WTC11 (cell line): ENCODE results near the gene SPATA9. TPM values are rescaled to one million over a fixed set of nuclear protein-coding genes. Genes with fewer than 3 reads are reported as not detected.

ENCODE experiments used
- ATAC-seq: fragments of 200-7000 bp; cut with Tn5 transposase; 2 replicates; pipeline ENCODE4 v1.10.0; 2021; ENCODE audit warnings: mild to moderate bottlenecking, moderate library complexity
- CTCF ChIA-PET: fragments of 300-600 bp; sonication (Branson Sonifier 250); formaldehyde crosslinking; loops from one replicate; lab custom pipeline; 2021; ENCODE audit warnings: antibody characterized with exemption; lab: Charles Lee
- POLR2A ChIA-PET: fragments of 350-600 bp; sonication (Branson Sonifier 250); formaldehyde crosslinking; loops from one replicate; lab custom pipeline; 2021; ENCODE audit warnings: antibody characterized with exemption; lab: Charles Lee
- DNase-seq: peaks from one replicate; pipeline ENCODE4 v3.0.0; 2021; ENCODE audit warnings: low spot score
- H3K27ac Mint-ChIP-seq: 2 replicates; pipeline ENCODE4 v1.8.0; 2021; ENCODE audit warnings: mixed read lengths
- H3K27me3 Mint-ChIP-seq: 2 replicates; pipeline ENCODE4 v1.8.0; 2021; ENCODE audit warnings: low read depth, mild to moderate bottlenecking, moderate library complexity, mixed read lengths
- H3K36me3 Mint-ChIP-seq: 2 replicates; pipeline ENCODE4 v1.8.0; 2021; ENCODE audit warnings: mixed read lengths
- H3K4me1 Mint-ChIP-seq: 2 replicates; pipeline ENCODE4 v1.8.0; 2022; ENCODE audit warnings: mixed read lengths
- H3K4me3 Mint-ChIP-seq: 2 replicates; pipeline ENCODE4 v1.8.0; 2021; ENCODE audit warnings: mild to moderate bottlenecking, moderate library complexity, mixed read lengths
- H3K9me3 Mint-ChIP-seq: 2 replicates; pipeline ENCODE4 v1.8.0; 2021; ENCODE audit warnings: mixed read lengths
- CREM ChIP-seq: sonication (generic); formaldehyde crosslinking; IDR thresholded peaks from 2 replicates; pipeline ENCODE4 v1.8.1; 2022; ENCODE audit warnings: mild to moderate bottlenecking, missing genetic modification reagents, moderate library complexity
- ETV6 ChIP-seq: sonication (generic); formaldehyde crosslinking; IDR thresholded peaks from 2 replicates; pipeline ENCODE4 v1.8.1; 2022; ENCODE audit warnings: mild to moderate bottlenecking, missing genetic modification reagents
- FOXK1 ChIP-seq: sonication (generic); formaldehyde crosslinking; IDR thresholded peaks from 2 replicates; pipeline ENCODE4 v1.8.0; 2022; ENCODE audit warnings: mild to moderate bottlenecking, moderate library complexity, missing genetic modification reagents
- SMAD3 ChIP-seq: sonication (generic); formaldehyde crosslinking; IDR thresholded peaks from 2 replicates; pipeline ENCODE4 v1.8.0; 2022; ENCODE audit warnings: missing genetic modification reagents, mild to moderate bottlenecking, borderline replicate concordance
- TCF7 ChIP-seq: sonication (generic); formaldehyde crosslinking; IDR thresholded peaks from 2 replicates; pipeline ENCODE4 v1.8.0; 2022; ENCODE audit warnings: mild to moderate bottlenecking, low read depth, missing genetic modification reagents, moderate library complexity
- ZMAT4 ChIP-seq: fragments of 250-450 bp; sonication (Bioruptor Pico); IDR thresholded peaks from 2 replicates; pipeline ENCODE4 v1.9.0; 2021; ENCODE audit warnings: mild to moderate bottlenecking
- ZNF121 ChIP-seq: sonication (generic); formaldehyde crosslinking; IDR thresholded peaks from 2 replicates; pipeline ENCODE4 v1.8.0; 2023; ENCODE audit warnings: missing genetic modification reagents
- ZNF263 ChIP-seq: sonication (generic); formaldehyde crosslinking; IDR thresholded peaks from 2 replicates; pipeline ENCODE4 v1.8.1; 2022; ENCODE audit warnings: low read depth, mild to moderate bottlenecking, moderate library complexity, missing genetic modification reagents
- ZNF317 ChIP-seq: sonication (generic); formaldehyde crosslinking; IDR thresholded peaks from 2 replicates; pipeline ENCODE4 v1.8.1; 2023; ENCODE audit warnings: low read depth, mild to moderate bottlenecking, moderate library complexity, missing genetic modification reagents, borderline replicate concordance
- ZNF396 ChIP-seq: fragments of 250-450 bp; sonication (Bioruptor Pico); IDR thresholded peaks from 2 replicates; pipeline ENCODE4 v1.8.0; 2021; ENCODE audit warnings: mild to moderate bottlenecking, moderate library complexity, borderline replicate concordance
- ZNF423 ChIP-seq: fragments of 250-450 bp; sonication (Bioruptor Pico); IDR thresholded peaks from 2 replicates; pipeline ENCODE4 v2.1.2; 2022; ENCODE audit warnings: mild to moderate bottlenecking, moderate library complexity
- ZNF671 ChIP-seq: fragments of 250-450 bp; sonication (Bioruptor Pico); IDR thresholded peaks from 2 replicates; pipeline ENCODE4 v1.8.0; 2021; ENCODE audit warnings: mild to moderate bottlenecking
- total RNA-seq: library from RNA; stranded (reverse); gene quantifications from 3 replicates; pipeline ENCODE4 v1.2.3, GENCODE V29; 2021
- TF ChIP-seq, protein P1 (sequence below): sonication (generic); formaldehyde crosslinking; IDR thresholded peaks from 2 replicates; pipeline ENCODE4 v1.8.1; 2023; ENCODE audit warnings: mild to moderate bottlenecking, missing genetic modification reagents
- TF ChIP-seq, protein P2 (sequence below): fragments of 250-450 bp; sonication (Bioruptor Pico); conservative IDR thresholded peaks from 2 replicates; pipeline ENCODE4 v1.9.0; 2021; ENCODE audit warnings: mild to moderate bottlenecking
- TF ChIP-seq, protein P3 (sequence below): fragments of 250-450 bp; sonication (Bioruptor Pico); IDR thresholded peaks from 2 replicates; pipeline ENCODE4 v2.1.2; 2022; ENCODE audit warnings: mild to moderate bottlenecking, moderate library complexity
- TF ChIP-seq, protein P4 (sequence below): sonication (generic); formaldehyde crosslinking; IDR thresholded peaks from 2 replicates; pipeline ENCODE4 v1.8.1; 2023; ENCODE audit warnings: mild to moderate bottlenecking, missing genetic modification reagents, moderate library complexity

The SPATA9 gene
- total RNA-seq, 1 experiment from 2014 or later = not detected

- TF ChIP-seq, protein P1, sequence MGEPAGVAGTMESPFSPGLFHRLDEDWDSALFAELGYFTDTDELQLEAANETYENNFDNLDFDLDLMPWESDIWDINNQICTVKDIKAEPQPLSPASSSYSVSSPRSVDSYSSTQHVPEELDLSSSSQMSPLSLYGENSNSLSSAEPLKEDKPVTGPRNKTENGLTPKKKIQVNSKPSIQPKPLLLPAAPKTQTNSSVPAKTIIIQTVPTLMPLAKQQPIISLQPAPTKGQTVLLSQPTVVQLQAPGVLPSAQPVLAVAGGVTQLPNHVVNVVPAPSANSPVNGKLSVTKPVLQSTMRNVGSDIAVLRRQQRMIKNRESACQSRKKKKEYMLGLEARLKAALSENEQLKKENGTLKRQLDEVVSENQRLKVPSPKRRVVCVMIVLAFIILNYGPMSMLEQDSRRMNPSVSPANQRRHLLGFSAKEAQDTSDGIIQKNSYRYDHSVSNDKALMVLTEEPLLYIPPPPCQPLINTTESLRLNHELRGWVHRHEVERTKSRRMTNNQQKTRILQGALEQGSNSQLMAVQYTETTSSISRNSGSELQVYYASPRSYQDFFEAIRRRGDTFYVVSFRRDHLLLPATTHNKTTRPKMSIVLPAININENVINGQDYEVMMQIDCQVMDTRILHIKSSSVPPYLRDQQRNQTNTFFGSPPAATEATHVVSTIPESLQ = no peak
- TF ChIP-seq FOXK1 (CRISPR knock-in tag) (no peak), ZNF317 (CRISPR knock-in tag) (no peak)
These were observed 41.0 kb upstream of the SPATA9 start (continued) for GRCh38 chr5:95723632-95724369.

GRCh38 chr5:95721582-95722295, 38.9 kb upstream of the SPATA9 start:
- Mint-ChIP-seq H3K36me3 (no peaks in the 10 kb centered on the region), H3K4me3 (no peak overlapping the region), H3K27me3 (no peaks in the 10 kb centered on the region), H3K4me1 (peaks cover 20% of the 10 kb centered on the region), H3K27ac (no peak overlapping the region), H3K9me3 (no peaks in the 10 kb centered on the region)
- no peak for TF ChIP-seq ZNF671
- TF ChIP-seq, protein P2, sequence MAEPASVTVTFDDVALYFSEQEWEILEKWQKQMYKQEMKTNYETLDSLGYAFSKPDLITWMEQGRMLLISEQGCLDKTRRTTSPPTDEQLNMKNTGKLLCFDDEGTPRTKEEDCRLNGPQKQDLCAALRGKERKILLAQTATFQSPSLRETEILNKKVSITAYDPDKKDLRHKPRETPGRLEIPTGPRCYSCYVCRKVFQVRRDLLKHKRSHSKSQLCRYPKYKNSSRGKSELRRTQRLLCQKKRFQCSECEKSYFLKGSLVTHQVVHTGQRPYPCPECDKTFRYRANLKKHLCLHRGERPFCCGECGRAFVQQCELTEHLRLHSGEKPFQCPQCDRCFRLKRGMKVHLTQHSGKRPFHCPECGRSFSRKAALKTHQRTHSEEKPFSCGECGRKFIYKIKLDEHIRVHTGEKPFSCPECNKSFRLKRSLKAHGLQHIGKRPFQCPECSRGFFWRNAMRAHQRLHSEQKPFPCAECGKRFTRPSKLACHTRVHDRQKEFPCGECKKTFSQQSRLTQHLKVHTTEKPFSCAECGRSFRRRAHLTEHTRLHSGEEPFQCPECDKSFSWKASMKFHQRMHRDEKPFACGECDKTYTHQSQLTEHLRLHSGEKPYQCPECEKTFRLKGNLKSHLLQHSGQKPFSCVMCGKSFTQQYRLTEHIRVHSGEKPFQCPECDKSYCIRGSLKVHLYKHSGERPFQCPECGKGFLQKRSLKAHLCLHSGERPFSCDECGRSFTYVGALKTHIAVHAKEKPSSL = no peak
- TF ChIP-seq ZNF121 (CRISPR knock-in tag) = no peak
- no peak for TF ChIP-seq CREM (CRISPR knock-in tag)
- TF ChIP-seq ETV6 (CRISPR knock-in tag) = no peak
- TF ChIP-seq ZNF263 (CRISPR knock-in tag) = no peak
- TF ChIP-seq TCF7 = no peak
- ChIA-PET CTCF (no interaction called here), POLR2A (no interaction called here)
- DNase-seq (no peak), ATAC-seq (no peak)

DNA sequence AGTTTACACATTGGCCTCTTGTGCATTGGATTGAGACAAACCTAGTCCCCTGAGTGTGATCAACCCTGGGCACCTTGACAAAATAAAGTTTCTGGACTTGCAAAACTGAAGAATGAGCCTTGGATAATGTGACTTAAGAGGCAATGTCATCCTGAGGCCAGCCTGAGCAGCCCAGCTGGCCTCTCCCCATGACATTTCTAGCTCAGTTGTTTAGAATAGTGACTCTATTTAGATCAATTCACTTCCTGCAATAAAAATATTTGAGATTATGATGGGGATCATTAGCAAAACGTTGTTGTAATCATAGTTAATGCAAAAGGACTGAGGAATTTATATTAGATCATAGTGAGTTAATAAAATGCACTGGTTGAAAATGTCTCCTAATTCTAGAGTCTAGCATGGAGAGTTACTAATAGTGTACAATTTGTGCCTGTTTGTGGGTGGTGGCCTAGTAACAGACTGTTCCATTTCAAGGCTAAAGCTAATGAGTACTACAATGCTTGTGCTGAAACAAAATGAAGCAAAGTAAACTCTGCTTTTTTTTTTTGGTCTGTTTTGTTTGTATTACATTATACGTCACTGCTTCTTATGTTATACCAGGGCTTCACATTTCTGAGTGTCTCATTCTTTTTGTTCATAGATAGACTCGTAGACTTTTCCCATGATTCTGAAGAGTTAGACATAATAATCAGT, 37.4 kb upstream of the SPATA9 start:
- POLR2A ChIA-PET = no interaction called here
- Mint-ChIP-seq H3K27ac (no peak overlapping the region), H3K36me3 (no peaks in the 10 kb centered on the region), H3K4me3 (no peak overlapping the region), H3K9me3 (no peaks in the 10 kb centered on the region), H3K4me1 (peaks cover 12% of the 10 kb centered on the region), H3K27me3 (no peaks in the 10 kb centered on the region)
- ATAC-seq (no peak), DNase-seq (no peak)
- TF ChIP-seq, protein P3, sequence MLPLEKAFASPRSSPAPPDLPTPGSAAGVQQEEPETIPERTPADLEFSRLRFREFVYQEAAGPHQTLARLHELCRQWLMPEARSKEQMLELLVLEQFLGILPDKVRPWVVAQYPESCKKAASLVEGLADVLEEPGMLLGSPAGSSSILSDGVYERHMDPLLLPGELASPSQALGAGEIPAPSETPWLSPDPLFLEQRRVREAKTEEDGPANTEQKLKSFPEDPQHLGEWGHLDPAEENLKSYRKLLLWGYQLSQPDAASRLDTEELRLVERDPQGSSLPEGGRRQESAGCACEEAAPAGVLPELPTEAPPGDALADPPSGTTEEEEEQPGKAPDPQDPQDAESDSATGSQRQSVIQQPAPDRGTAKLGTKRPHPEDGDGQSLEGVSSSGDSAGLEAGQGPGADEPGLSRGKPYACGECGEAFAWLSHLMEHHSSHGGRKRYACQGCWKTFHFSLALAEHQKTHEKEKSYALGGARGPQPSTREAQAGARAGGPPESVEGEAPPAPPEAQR = no peak
- TF ChIP-seq ZNF423 = no peak
- TF ChIP-seq ZMAT4 (CRISPR knock-in tag) = no peak
- TF ChIP-seq CREM (CRISPR knock-in tag) = no peak
- TF ChIP-seq ZNF396 (CRISPR knock-in tag) = no peak
- TF ChIP-seq, protein P4, sequence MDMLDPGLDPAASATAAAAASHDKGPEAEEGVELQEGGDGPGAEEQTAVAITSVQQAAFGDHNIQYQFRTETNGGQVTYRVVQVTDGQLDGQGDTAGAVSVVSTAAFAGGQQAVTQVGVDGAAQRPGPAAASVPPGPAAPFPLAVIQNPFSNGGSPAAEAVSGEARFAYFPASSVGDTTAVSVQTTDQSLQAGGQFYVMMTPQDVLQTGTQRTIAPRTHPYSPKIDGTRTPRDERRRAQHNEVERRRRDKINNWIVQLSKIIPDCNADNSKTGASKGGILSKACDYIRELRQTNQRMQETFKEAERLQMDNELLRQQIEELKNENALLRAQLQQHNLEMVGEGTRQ = no peak
- TF ChIP-seq SMAD3 (CRISPR knock-in tag) = no peak
- CTCF ChIA-PET = no interaction called here
